ENCODE data around the gene KCTD3. TPM values are rescaled to one million over a fixed set of nuclear protein-coding genes. Genes with fewer than 3 reads are reported as not detected.

Gene KCTD3
- polyA plus RNA-seq (2013): 20.6 and 21.5 TPM in 2 replicates

GRCh38 chr1:215566556-215567490, at the start of gene KCTD3:
KCTD3 (plus strand) TSS chr1:215567304; CDS start chr1:215567686, 382 bp downstream.
- Histone ChIP-seq H3K4me3 (ENCODE audit: low read depth, low read length) (peak within 1 kb of the TSS; percentile 82), H3K4me2 (ENCODE audit: low read length) (peak within 1 kb of the TSS; percentile 57), H2BK120ac (ENCODE audit: insufficient read depth, low read length, poor library complexity) (peak within 1 kb of the TSS; percentile 52), H3K9ac (ENCODE audit: low read length) (peak within 1 kb of the TSS; percentile 78), H3K23ac (ENCODE audit: low read length) (no peak within 1 kb of the TSS), H3K27me3 (ENCODE audit: insufficient read depth, low read length) (no peaks in the 10 kb centered on the region), H3K18ac (ENCODE audit: low read length) (peak within 1 kb of the TSS; percentile 99), H3K4me1 (ENCODE audit: control insufficient read depth in 1 of 2, insufficient read depth in 2 of 2, low read length in 2 of 2) (no peaks in the 10 kb centered on the region), H2AK5ac (ENCODE audit: low read length) (no peak within 1 kb of the TSS), H3K9me3 (ENCODE audit: insufficient read depth, low read depth, low read length) (no peaks in the 10 kb centered on the region), H4K8ac (ENCODE audit: low read depth, low read length) (peak within 1 kb of the TSS; percentile 83), H3K14ac (ENCODE audit: low read length) (peak within 1 kb of the TSS; percentile 93), H3K79me1 (ENCODE audit: low read length) (peaks cover 9% of the 10 kb centered on the region), H4K12ac (ENCODE audit: low read depth, low read length) (peak within 1 kb of the TSS; percentile 95), H2BK5ac (ENCODE audit: low read depth, low read length, poor library complexity) (peak within 1 kb of the TSS; percentile 87), H3K79me2 (ENCODE audit: control insufficient read depth, insufficient read depth, low read length, poor library complexity) (peaks cover 9% of the 10 kb centered on the region), H4K91ac (ENCODE audit: low read depth, low read length) (peak within 1 kb of the TSS; percentile 91), H2BK12ac (ENCODE audit: low read length) (peak within 1 kb of the TSS; percentile 84), H3K36me3 (ENCODE audit: control insufficient read depth in 1 of 2, insufficient read depth in 2 of 2, low read length in 2 of 2) (peaks cover 0 to 2% of the 10 kb centered on the region in 2 experiments), H2AFZ (ENCODE audit: insufficient read depth, low read length, poor library complexity) (peak within 1 kb of the TSS; percentile 90), H3K4ac (ENCODE audit: low read depth, low read length) (peak within 1 kb of the TSS; percentile 90), H3K27ac (ENCODE audit: low read depth, low read length) (peak within 1 kb of the TSS; percentile 86)
- no CpG with 5 or more reads among the region's 44 CpGs for WGBS (ENCODE audit: extremely low coverage, insufficient coverage, insufficient read length)
- peak; percentile 67 to 84 for DNase-seq

GRCh38 chr1:215517441-215517891, 49.6 kb upstream of the KCTD3 start:
- Histone ChIP-seq H3K79me2 (ENCODE audit: control insufficient read depth, insufficient read depth, low read length, poor library complexity) (no peaks in the 10 kb centered on the region), H2AFZ (ENCODE audit: insufficient read depth, low read length, poor library complexity) (no peak overlapping the region), H3K4me3 (ENCODE audit: low read depth, low read length) (no peak overlapping the region), H2BK5ac (ENCODE audit: low read depth, low read length, poor library complexity) (no peak overlapping the region), H3K4me1 (ENCODE audit: control insufficient read depth in 1 of 2, insufficient read depth in 2 of 2, low read length in 2 of 2) (no peaks in the 10 kb centered on the region), H3K23ac (ENCODE audit: low read length) (no peak overlapping the region), H3K4ac (ENCODE audit: low read depth, low read length) (no peak overlapping the region), H3K14ac (ENCODE audit: low read length) (no peak overlapping the region), H3K9me3 (ENCODE audit: insufficient read depth, low read depth, low read length) (no peaks in the 10 kb centered on the region), H4K91ac (ENCODE audit: low read depth, low read length) (no peak overlapping the region), H3K27ac (ENCODE audit: low read depth, low read length) (no peak overlapping the region), H3K36me3 (ENCODE audit: control insufficient read depth in 1 of 2, insufficient read depth in 2 of 2, low read length in 2 of 2) (no peaks in the 10 kb centered on the region), H3K27me3 (ENCODE audit: insufficient read depth, low read length) (no peaks in the 10 kb centered on the region), H4K12ac (ENCODE audit: low read depth, low read length) (no peak overlapping the region), H3K4me2 (ENCODE audit: low read length) (no peak overlapping the region), H3K9ac (ENCODE audit: low read length) (no peak overlapping the region), H4K8ac (ENCODE audit: low read depth, low read length) (no peak overlapping the region), H3K79me1 (ENCODE audit: low read length) (no peaks in the 10 kb centered on the region), H2AK5ac (ENCODE audit: low read length) (no peak overlapping the region), H2BK120ac (ENCODE audit: insufficient read depth, low read length, poor library complexity) (no peak overlapping the region), H3K18ac (ENCODE audit: low read length) (no peak overlapping the region), H2BK12ac (ENCODE audit: low read length) (no peak overlapping the region)
- no peak for DNase-seq
- no CpG with 5 or more reads among the region's 4 CpGs for WGBS (ENCODE audit: extremely low coverage, insufficient coverage, insufficient read length)

DNA sequence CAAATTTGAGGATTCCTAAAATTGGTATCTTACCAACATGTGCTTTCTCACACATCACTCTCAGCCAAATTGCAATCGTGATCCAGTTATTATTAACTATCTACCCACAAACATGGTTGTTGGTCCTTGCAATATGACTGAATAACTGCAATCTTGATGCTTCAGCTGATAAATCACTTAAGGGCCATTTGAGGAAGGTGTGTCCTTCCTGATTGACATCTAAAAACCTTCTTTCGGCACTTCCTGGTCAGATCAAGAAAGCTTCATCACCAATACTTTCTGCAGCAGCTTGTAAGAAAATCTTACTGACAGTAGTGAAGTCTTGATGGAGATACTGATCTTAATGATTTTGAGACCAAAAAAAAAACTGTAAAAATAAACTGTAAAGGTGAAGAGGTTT, 48.5 kb upstream of the KCTD3 start:
- Histone ChIP-seq H3K23ac (ENCODE audit: low read length) (no peak overlapping the region), H3K79me1 (ENCODE audit: low read length) (no peaks in the 10 kb centered on the region), H3K27ac (ENCODE audit: low read depth, low read length) (no peak overlapping the region), H3K9ac (ENCODE audit: low read length) (no peak overlapping the region), H4K12ac (ENCODE audit: low read depth, low read length) (no peak overlapping the region), H2AK5ac (ENCODE audit: low read length) (no peak overlapping the region), H3K9me3 (ENCODE audit: insufficient read depth, low read depth, low read length) (no peaks in the 10 kb centered on the region), H2AFZ (ENCODE audit: insufficient read depth, low read length, poor library complexity) (no peak overlapping the region), H3K27me3 (ENCODE audit: insufficient read depth, low read length) (no peaks in the 10 kb centered on the region), H2BK12ac (ENCODE audit: low read length) (no peak overlapping the region), H3K79me2 (ENCODE audit: control insufficient read depth, insufficient read depth, low read length, poor library complexity) (no peaks in the 10 kb centered on the region), H4K8ac (ENCODE audit: low read depth, low read length) (no peak overlapping the region), H3K4me2 (ENCODE audit: low read length) (no peak overlapping the region), H2BK120ac (ENCODE audit: insufficient read depth, low read length, poor library complexity) (no peak overlapping the region), H3K4me1 (ENCODE audit: control insufficient read depth in 1 of 2, insufficient read depth in 2 of 2, low read length in 2 of 2) (no peaks in the 10 kb centered on the region), H2BK5ac (ENCODE audit: low read depth, low read length, poor library complexity) (no peak overlapping the region), H3K14ac (ENCODE audit: low read length) (no peak overlapping the region), H3K4me3 (ENCODE audit: low read depth, low read length) (no peak overlapping the region), H4K91ac (ENCODE audit: low read depth, low read length) (no peak overlapping the region), H3K18ac (ENCODE audit: low read length) (no peak overlapping the region), H3K36me3 (ENCODE audit: control insufficient read depth in 1 of 2, insufficient read depth in 2 of 2, low read length in 2 of 2) (no peaks in the 10 kb centered on the region), H3K4ac (ENCODE audit: low read depth, low read length) (no peak overlapping the region)
- WGBS (ENCODE audit: extremely low coverage, insufficient coverage, insufficient read length): no CpG with 5 or more reads among the region's 2 CpGs
- no peak for DNase-seq

- Histone ChIP-seq H4K91ac (ENCODE audit: low read depth, low read length) (no peak overlapping the region), H3K4me2 (ENCODE audit: low read length) (no peak overlapping the region), H3K27me3 (ENCODE audit: insufficient read depth, low read length) (no peaks in the 10 kb centered on the region), H3K18ac (ENCODE audit: low read length) (no peak overlapping the region), H3K14ac (ENCODE audit: low read length) (no peak overlapping the region), H3K9me3 (ENCODE audit: insufficient read depth, low read depth, low read length) (no peaks in the 10 kb centered on the region), H3K4me3 (ENCODE audit: low read depth, low read length) (no peak overlapping the region), H3K79me1 (ENCODE audit: low read length) (no peaks in the 10 kb centered on the region), H4K12ac (ENCODE audit: low read depth, low read length) (no peak overlapping the region), H3K4ac (ENCODE audit: low read depth, low read length) (no peak overlapping the region), H3K9ac (ENCODE audit: low read length) (no peak overlapping the region), H3K79me2 (ENCODE audit: control insufficient read depth, insufficient read depth, low read length, poor library complexity) (no peaks in the 10 kb centered on the region), H2AFZ (ENCODE audit: insufficient read depth, low read length, poor library complexity) (no peak overlapping the region), H3K27ac (ENCODE audit: low read depth, low read length) (no peak overlapping the region), H2BK5ac (ENCODE audit: low read depth, low read length, poor library complexity) (no peak overlapping the region), H3K23ac (ENCODE audit: low read length) (no peak overlapping the region), H3K4me1 (ENCODE audit: control insufficient read depth in 1 of 2, insufficient read depth in 2 of 2, low read length in 2 of 2) (no peaks in the 10 kb centered on the region), H2BK12ac (ENCODE audit: low read length) (no peak overlapping the region), H4K8ac (ENCODE audit: low read depth, low read length) (no peak overlapping the region), H3K36me3 (ENCODE audit: control insufficient read depth in 1 of 2, insufficient read depth in 2 of 2, low read length in 2 of 2) (no peaks in the 10 kb centered on the region), H2AK5ac (ENCODE audit: low read length) (no peak overlapping the region), H2BK120ac (ENCODE audit: insufficient read depth, low read length, poor library complexity) (no peak overlapping the region)
- no CpG with 5 or more reads among the region's 3 CpGs for WGBS (ENCODE audit: extremely low coverage, insufficient coverage, insufficient read length)
- no peak for DNase-seq
Observed at GRCh38 chr1:215521279-215521678, 45.8 kb upstream of the KCTD3 start.
